ENCODE results near the gene ARHGEF37.
A peak's percentile ranks its signal among the peaks of the same experiment; 100 is the strongest.

GRCh38 chr5:149544028-149544420 is 37.3 kb upstream of the ARHGEF37 start:
- TF ChIP-seq ZNF3 (CRISPR knock-in tag; IDR thresholded peaks at IDR 0.05) (no peak), THRAP3 (IDR thresholded peaks at IDR 0.05; ENCODE audit: borderline replicate concordance) (no peak), CEBPG (CRISPR knock-in tag; IDR thresholded peaks at IDR 0.05) (no peak), CEBPG (tag; conservative IDR thresholded peaks at IDR 0.05 in 1 of 2, IDR thresholded peaks at IDR 0.05 in 1 of 2) (no peak), PCBP1 (IDR thresholded peaks at IDR 0.05; ENCODE audit: low read depth, low read length, poor library complexity, severe bottlenecking) (no peak), POLR2AphosphoS5 (IDR thresholded peaks at IDR 0.05; ENCODE audit: control insufficient read depth, insufficient read depth, low read depth, low read length) (peak; percentile 40; the same call in 1 of the 2 replicates), USF1 (CRISPR knock-in tag; IDR thresholded peaks at IDR 0.05) (no peak), ZNF445 (CRISPR knock-in tag; IDR thresholded peaks at IDR 0.05; ENCODE audit: low read depth) (no peak), ZNF274 (IDR thresholded peaks at IDR 0.05; ENCODE audit: borderline replicate concordance, low read depth, low read length) (no peak)
- TF ChIP-seq, protein P1, sequence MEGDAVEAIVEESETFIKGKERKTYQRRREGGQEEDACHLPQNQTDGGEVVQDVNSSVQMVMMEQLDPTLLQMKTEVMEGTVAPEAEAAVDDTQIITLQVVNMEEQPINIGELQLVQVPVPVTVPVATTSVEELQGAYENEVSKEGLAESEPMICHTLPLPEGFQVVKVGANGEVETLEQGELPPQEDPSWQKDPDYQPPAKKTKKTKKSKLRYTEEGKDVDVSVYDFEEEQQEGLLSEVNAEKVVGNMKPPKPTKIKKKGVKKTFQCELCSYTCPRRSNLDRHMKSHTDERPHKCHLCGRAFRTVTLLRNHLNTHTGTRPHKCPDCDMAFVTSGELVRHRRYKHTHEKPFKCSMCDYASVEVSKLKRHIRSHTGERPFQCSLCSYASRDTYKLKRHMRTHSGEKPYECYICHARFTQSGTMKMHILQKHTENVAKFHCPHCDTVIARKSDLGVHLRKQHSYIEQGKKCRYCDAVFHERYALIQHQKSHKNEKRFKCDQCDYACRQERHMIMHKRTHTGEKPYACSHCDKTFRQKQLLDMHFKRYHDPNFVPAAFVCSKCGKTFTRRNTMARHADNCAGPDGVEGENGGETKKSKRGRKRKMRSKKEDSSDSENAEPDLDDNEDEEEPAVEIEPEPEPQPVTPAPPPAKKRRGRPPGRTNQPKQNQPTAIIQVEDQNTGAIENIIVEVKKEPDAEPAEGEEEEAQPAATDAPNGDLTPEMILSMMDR (IDR thresholded peaks at IDR 0.05 in 2 of 3, conservative IDR thresholded peaks at IDR 0.05 in 1 of 3; ENCODE audit: insufficient read depth in 2 of 3, low read depth in 1 of 3, low read length in 3 of 3): no peak
- TF ChIP-seq, protein P2, sequence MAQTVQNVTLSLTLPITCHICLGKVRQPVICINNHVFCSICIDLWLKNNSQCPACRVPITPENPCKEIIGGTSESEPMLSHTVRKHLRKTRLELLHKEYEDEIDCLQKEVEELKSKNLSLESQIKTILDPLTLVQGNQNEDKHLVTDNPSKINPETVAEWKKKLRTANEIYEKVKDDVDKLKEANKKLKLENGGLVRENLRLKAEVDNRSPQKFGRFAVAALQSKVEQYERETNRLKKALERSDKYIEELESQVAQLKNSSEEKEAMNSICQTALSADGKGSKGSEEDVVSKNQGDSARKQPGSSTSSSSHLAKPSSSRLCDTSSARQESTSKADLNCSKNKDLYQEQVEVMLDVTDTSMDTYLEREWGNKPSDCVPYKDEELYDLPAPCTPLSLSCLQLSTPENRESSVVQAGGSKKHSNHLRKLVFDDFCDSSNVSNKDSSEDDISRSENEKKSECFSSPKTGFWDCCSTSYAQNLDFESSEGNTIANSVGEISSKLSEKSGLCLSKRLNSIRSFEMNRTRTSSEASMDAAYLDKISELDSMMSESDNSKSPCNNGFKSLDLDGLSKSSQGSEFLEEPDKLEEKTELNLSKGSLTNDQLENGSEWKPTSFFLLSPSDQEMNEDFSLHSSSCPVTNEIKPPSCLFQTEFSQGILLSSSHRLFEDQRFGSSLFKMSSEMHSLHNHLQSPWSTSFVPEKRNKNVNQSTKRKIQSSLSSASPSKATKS (CRISPR knock-in tag; IDR thresholded peaks at IDR 0.05): no peak
- TF ChIP-seq, protein P3, sequence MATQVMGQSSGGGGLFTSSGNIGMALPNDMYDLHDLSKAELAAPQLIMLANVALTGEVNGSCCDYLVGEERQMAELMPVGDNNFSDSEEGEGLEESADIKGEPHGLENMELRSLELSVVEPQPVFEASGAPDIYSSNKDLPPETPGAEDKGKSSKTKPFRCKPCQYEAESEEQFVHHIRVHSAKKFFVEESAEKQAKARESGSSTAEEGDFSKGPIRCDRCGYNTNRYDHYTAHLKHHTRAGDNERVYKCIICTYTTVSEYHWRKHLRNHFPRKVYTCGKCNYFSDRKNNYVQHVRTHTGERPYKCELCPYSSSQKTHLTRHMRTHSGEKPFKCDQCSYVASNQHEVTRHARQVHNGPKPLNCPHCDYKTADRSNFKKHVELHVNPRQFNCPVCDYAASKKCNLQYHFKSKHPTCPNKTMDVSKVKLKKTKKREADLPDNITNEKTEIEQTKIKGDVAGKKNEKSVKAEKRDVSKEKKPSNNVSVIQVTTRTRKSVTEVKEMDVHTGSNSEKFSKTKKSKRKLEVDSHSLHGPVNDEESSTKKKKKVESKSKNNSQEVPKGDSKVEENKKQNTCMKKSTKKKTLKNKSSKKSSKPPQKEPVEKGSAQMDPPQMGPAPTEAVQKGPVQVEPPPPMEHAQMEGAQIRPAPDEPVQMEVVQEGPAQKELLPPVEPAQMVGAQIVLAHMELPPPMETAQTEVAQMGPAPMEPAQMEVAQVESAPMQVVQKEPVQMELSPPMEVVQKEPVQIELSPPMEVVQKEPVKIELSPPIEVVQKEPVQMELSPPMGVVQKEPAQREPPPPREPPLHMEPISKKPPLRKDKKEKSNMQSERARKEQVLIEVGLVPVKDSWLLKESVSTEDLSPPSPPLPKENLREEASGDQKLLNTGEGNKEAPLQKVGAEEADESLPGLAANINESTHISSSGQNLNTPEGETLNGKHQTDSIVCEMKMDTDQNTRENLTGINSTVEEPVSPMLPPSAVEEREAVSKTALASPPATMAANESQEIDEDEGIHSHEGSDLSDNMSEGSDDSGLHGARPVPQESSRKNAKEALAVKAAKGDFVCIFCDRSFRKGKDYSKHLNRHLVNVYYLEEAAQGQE (IDR thresholded peaks at IDR 0.05; ENCODE audit: borderline replicate concordance): no peak
- TF ChIP-seq, protein P3 (CRISPR knock-in tag; IDR thresholded peaks at IDR 0.05; ENCODE audit: low read depth): no peak

All from K562 (cell line).